Measurements from ENCODE around the gene NAB1.
"Not testable (repeated sequence)": the region's sequence is repeated elsewhere in the genome, so short reads cannot be mapped to it uniquely, and the experiment has no call there.

The NAB1 gene, protein sequence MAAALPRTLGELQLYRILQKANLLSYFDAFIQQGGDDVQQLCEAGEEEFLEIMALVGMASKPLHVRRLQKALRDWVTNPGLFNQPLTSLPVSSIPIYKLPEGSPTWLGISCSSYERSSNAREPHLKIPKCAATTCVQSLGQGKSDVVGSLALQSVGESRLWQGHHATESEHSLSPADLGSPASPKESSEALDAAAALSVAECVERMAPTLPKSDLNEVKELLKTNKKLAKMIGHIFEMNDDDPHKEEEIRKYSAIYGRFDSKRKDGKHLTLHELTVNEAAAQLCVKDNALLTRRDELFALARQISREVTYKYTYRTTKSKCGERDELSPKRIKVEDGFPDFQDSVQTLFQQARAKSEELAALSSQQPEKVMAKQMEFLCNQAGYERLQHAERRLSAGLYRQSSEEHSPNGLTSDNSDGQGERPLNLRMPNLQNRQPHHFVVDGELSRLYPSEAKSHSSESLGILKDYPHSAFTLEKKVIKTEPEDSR

DNA sequence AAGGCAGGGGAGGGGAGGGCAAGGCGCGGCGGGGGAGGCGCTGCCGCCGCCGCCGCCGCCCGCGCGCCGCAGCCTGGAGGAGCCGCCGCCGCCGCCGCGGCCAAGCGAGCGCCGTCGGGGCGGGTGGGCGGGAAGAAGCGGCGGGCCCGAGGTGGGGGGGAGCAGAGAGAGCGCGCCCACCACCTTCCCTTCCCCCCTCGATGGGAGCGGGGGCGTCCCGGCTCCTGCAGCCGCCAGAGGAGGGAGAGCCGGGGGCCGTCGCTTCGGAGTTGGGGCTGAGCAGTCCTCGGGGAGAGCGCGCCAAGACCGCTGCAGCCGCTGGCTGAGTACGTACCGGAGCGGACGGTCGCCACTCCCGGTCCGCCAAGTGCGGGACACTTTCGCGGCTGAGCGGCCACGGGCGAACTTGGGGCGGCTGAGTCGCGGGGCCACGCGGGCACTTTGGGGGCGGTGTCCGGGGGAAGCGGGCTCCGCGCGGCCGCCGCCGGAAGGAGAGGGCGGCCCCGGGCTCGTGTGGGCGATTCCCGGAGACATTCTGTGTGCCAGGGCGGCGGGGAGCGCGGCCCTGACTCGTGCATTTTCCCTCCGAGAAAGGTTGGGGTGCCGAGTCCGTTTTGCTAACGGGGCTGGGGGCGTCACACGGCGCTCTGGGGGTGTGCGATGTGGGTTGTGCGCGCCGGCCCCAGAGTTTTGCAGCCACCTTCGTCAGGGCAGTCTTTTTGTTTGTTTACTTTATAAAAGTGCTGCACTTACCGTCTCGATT is at the start of gene NAB1:
NAB1 (plus strand) TSS at position 49 of the 763 bp plus-strand sequence. CDS start 10,094 bp downstream, outside the sequence.
- peak; percentile 81 for DNase-seq (ENCODE audit: low spot score)

DNA sequence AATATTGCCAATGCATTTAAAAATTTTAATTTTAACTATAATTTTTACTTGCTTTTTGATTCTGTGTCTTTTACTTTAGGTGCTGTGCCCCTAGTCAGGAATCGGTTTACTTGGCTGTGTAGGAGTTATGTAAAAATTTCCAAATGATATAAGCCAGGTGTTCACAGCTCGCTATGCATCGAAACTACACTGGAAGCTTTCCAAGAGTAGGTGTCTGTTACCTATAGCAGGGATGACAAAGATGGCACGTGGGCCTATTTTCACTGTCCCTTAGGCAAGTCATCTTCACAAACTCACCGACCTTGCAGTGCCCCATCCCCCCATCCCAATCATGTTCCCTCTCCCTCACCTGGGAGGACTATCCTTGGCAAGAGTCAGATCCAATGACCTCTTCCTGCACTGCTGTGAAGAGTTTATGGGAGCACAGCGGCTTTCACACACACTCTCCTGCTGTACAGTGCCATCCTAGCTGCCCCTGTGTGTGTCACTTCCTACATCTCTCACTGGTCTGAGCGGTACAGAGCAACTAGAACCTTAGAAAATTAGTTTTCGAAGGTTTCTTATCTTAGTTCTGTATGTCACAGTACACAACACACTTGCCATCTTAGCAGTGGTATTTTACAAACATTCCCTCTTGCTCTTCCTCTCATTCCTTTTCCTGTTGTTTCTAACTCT is 49.2 kb upstream of the NAB1 start:
- no peak for DNase-seq (ENCODE audit: low spot score)

- DNase-seq (ENCODE audit: low spot score) = no peak
Measured at GRCh38 chr2:190600293-190601103, 48.4 kb upstream of the NAB1 start.

DNA sequence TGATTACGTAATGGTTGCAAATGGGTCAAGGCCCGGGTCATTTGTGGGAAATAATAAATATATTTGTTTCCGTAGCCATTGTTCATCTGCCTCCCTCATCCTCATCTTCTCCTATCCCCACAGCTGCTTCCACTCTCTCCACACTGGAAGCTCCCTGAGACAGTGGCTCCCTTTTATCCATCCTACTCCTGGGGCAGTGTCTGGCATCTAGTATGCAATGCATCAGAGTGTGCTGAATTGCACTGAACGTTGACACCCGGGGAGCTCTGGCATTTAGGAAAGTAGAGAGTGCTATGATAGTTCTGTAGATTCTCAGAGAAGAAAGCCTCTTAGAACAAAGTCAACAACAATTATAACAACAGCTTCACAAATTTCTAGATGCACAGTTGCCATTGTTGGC is 45.5 kb upstream of the NAB1 start:
- no peak for DNase-seq (ENCODE audit: low spot score)

DNA sequence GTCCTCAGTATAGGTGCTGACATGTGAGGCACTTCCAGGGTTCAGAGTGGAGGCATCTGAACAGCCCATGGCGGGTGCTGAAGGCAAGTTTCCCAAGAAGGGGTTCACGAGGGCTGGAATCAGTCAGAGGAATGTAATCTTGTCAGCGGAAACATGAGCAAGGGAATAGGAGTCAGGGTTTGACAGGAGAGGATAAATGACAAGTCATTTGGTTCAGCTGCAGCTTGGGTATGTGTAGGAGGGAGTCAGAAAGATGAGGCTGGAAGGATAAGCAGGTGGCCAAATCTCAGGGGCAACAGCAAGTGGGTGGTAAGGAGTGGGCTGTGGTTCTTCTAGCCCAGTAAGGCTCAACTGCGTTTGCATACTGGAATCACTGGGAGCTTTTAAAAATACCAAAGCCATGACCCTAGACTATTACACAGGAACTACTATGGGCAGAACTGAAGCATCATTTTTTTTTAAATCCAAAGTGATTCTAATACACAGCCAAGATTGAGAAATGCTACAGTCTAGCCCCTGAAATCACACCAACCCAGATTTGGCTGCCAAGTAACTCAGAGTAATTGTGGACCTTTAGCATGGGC is 41.8 kb upstream of the NAB1 start:
- DNase-seq (ENCODE audit: low spot score) = no peak

DNA sequence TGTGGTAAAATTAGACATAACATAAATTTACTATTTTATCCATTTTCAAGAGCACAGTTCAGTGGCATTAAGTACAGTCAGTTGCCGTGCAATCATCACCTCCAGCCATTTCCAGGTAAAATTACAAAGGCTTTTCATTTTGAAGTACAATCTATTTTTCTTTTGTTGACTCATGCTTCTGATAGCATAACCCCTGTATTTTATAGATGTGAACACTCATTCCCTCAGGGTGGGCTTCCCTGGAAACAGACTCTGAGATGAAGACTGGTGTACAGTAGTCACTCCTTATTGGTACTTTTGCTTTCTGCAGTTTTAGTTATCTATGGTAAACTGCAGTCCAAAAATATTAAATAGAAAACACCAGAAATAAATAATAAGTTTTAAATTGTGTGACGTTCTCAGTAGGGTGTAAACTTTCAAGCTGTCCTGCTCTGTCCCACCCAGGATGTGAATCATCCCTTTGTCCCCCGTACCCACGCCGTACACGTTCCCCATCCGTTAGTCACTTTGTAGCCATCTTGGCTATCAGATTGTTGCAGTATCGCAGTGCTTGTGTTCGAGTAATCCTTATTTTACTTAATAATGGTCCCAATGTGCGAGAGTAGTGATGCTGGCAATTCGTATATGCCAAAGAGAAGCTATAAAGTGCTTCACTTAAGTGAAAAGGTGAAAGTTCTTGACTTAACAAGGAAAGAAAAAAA is 41.1 kb upstream of the NAB1 start:
- no peak for DNase-seq (ENCODE audit: low spot score)

DNA sequence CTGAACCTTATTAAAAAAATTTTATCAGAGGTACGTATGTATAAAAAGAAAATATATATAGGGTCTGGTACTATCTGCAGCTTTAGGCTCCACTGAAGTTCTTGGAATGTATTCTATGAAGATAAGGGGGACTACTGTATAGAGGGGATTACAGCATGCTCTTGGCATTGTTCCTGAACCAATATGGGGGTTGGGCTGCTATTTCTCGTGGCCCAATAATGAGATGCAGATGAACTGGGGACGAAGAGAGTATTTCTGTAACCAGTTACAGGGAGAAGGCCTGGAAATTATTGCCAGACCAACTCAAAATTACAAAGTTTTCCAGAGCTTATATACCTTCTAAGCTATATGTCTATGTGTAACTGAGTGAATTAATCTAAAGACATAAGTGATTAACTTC is 40.0 kb upstream of the NAB1 start:
- not testable (repeated sequence) for DNase-seq (ENCODE audit: low spot score)

DNA sequence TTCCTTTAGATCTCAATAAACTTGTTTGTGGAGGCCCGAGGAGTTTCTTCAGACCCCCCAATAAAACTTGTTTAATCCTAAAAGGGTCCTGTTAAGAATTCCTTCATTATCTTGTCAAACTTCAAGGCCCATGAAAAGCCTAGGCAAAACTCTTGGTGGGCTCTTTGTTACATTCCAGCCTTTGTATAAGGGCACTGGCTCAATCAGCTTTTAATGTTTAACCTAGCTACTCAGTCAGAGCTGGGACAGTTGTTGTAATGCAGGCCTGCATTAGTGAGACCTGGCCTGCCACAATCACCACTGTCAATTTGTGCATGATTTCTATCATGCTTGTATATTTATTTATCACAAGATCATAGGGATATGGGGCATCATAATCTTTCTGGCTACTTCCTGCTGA is 39.5 kb upstream of the NAB1 start:
- DNase-seq (ENCODE audit: low spot score) = not testable (repeated sequence)

GRCh38 chr2:190610528-190610927 is 38.4 kb upstream of the NAB1 start:
- not testable (repeated sequence) for DNase-seq (ENCODE audit: low spot score)

- DNase-seq (ENCODE audit: low spot score) = no peak
Measured at GRCh38 chr2:190615555-190616200, 33.2 kb upstream of the NAB1 start.

DNA sequence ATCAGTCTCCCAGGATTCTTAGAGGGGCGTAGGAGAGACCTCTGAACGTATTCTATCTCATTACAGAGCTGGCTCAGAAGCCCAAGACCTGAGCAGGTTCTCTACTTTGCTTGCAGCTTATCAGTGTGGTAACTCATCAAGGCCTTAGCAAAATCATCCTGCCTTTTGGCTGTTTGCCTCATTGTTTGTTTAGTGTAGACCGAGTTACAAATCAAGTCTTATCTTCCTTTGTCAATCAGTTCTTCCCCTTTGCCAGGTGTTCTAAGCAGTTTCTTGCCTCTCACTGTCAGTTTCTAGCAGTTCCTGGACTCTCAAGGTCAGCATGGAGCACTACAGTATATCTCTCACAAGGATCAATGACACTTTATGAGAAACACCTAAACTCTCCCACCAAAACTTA is 30.9 kb upstream of the NAB1 start:
- no peak for DNase-seq (ENCODE audit: low spot score)

DNA sequence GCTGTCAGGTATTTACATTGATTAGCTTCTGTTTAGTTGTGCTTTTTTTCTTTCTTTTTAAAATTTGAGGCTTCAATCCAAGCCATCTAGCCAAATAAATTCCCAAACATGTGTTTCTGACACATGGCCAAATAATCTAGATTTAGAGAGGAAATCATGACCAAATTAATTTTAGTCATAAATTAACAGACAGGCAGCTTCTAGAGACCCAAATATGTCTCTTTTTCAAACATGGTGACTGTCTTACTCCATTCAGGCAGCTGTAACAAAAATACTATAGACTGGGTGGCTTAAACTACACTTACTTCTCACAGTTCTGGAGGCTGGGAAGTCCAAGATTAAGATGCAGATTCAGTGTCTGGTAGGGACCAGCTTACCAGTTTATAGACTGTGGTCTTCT is 23.2 kb upstream of the NAB1 start:
- no peak for DNase-seq (ENCODE audit: low spot score)

GRCh38 chr2:190626641-190627210 is 22.2 kb upstream of the NAB1 start:
- DNase-seq (ENCODE audit: low spot score) = no peak

DNA sequence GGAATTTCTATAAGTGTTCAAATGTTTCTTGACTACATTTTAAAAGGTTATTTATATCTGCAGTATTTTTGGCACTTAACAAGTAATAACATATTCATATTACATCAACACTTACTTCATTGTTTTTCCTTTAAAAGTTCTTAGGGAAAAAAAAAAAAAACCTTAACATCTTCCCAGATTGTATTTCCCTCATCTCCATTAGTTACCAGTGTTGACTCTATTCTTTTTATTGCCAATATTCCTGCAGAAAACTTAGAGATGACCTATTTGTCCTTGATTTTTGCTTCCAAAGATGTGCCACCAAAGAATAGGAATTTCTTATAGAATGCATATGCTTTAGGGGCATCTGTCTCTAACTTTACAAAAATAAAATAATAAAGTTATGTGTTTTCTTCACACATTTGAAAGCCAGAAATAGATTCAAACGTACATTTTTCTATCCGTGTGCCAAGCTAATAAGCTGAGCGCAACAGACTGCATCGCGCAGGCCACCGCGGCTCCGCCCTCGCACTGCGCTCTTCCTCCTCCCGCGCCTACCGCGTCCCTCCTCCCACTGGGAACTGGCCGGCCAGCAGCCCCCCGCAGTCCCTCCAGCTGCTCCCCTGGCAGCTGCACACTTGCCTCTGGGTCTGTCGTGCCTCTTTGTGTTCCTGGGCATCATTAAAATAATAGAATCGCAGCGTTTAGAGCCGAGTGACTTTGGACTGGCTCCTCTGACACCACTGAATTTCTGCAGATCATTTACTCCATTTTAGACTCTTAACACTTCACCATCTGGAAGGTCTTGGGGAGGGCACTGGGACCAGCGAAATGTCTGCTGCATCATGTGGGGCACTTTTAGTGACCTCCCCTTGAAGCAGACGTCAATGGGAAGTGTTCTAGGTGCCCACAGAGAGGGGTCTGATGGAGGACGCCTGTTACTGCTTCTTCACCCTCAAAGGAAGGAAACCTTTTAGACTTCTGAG is 21.2 kb upstream of the NAB1 start:
- DNase-seq (ENCODE audit: low spot score) = no peak

DNA sequence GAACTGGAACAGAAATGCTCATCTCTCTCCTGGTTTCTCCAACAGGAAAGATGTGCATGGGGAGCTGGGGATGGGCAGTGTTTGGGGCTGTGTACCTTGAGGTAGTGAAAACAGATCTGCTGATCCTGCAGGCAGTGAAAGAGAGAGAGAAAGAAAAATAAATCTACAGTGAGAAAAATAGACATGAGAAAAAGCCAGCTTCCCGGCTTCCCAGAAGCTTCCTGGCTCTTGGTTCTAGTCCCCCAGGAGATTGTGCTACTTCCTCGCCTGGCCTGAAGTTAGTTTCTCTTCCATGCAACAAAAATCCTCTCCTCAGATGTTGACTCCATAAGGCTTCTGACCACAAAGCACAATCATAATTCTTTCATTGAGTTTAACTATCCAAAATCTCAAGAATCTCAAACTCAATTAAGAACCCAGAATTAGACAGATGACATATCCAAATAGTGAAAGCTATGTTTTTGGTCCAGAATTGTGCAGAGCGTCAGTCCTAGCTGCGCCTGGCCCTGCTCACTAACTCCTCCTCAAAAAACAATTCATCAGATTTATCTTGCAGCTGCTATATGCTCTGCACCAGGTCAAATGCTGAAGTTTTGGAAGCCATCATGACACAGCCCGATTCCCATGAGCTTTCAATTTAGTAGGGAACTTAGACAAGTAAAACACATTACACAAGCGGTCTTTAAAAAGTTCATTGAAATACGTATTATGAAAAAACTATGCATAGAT is 20.1 kb upstream of the NAB1 start:
- no peak for DNase-seq (ENCODE audit: low spot score)

DNA sequence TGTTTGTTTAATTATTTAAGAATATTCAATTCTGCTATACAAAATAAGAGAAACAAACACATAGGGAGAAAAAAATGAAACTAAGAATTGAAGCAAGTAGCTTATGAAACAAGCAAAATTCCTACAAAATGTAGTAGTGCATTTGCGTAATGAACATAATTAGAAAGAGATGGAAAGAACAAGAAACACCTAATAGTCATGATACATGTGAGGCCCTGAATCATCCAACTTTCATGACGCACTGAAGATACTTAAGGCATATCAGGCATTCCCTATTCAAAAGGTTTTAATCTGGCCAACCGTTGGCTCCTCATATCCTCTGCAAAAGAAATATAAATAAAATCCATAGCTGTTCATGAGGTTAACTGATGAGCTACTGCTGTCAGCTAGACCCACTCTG is 14.5 kb upstream of the NAB1 start:
- DNase-seq (ENCODE audit: low spot score) = no peak

- DNase-seq (ENCODE audit: low spot score) = no peak
Measured at GRCh38 chr2:190635781-190636180, 13.1 kb upstream of the NAB1 start.

- DNase-seq (ENCODE audit: low spot score) = no peak
Measured at GRCh38 chr2:190636361-190636760, 12.5 kb upstream of the NAB1 start.

All from ecto neural progenitor cell (in vitro differentiated cells).